DOHH2 (cell line): ENCODE results near the gene AATF.

ENCODE experiments used
- H3F3A ChIP-seq: fragments of 200-600 bp; sonication (generic), shearing (Covaris generic); 2 replicates; pipeline ENCODE4 v1.6.0; 2016; ENCODE audit warnings: antibody characterized with exemption, mild to moderate bottlenecking; ENCODE audit not compliant: control insufficient read depth, insufficient read depth
- H3K27ac ChIP-seq: fragments of 200-600 bp; sonication (generic); 2 replicates; pipeline ENCODE4 v1.5.1; 2014; ENCODE audit warnings: low read depth, mild to moderate bottlenecking, low read length, moderate library complexity
- H3K27me3 ChIP-seq: fragments of 200-600 bp; sonication (generic); 2 replicates; pipeline ENCODE4 v1.6.1; 2014; ENCODE audit warnings: mild to moderate bottlenecking, low read length, mixed read lengths; ENCODE audit not compliant: control insufficient read depth
- H3K36me3 ChIP-seq: fragments of 200-600 bp; sonication (generic); 2 replicates; pipeline ENCODE4 v1.6.1; 2014; ENCODE audit warnings: mild to moderate bottlenecking, low read length, moderate library complexity, mixed read lengths; ENCODE audit not compliant: control insufficient read depth
- H3K4me1 ChIP-seq: fragments of 200-600 bp; sonication (generic); 2 replicates; pipeline ENCODE4 v1.6.1; 2014; ENCODE audit warnings: mild to moderate bottlenecking, low read length, mixed read lengths; ENCODE audit not compliant: control insufficient read depth
- H3K4me2 ChIP-seq: fragments of 200-600 bp; sonication (generic); 2 replicates; pipeline ENCODE4 v1.6.0; 2014; ENCODE audit warnings: mild to moderate bottlenecking, low read length, moderate library complexity
- H3K4me3 ChIP-seq: fragments of 200-600 bp; sonication (generic); 2 replicates; pipeline ENCODE4 v1.5.1; 2014; ENCODE audit warnings: mild to moderate bottlenecking, low read length, mixed read lengths
- H3K79me2 ChIP-seq: fragments of 200-600 bp; sonication (generic); 2 replicates; pipeline ENCODE4 v1.6.1; 2014; ENCODE audit warnings: mild to moderate bottlenecking, low read length, mixed read lengths; ENCODE audit not compliant: control insufficient read depth
- H3K9me2 ChIP-seq: fragments of 200-600 bp; sonication (generic); replicated peaks from 2 replicates; pipeline ENCODE4 v1.6.1; 2014; ENCODE audit warnings: mild to moderate bottlenecking, low read length, mixed read lengths; ENCODE audit not compliant: control insufficient read depth
- H3K9me3 ChIP-seq: fragments of 200-600 bp; sonication (generic); 2 replicates; pipeline ENCODE4 v1.6.1; 2014; ENCODE audit warnings: antibody characterized with exemption, low read length, mixed read lengths; ENCODE audit not compliant: control insufficient read depth, insufficient read depth
- H4K20me1 ChIP-seq: fragments of 200-600 bp; sonication (generic); 2 replicates; pipeline ENCODE4 v1.6.0; 2014; ENCODE audit warnings: low read depth, mild to moderate bottlenecking, antibody characterized with exemption, low read length, moderate library complexity; ENCODE audit not compliant: control insufficient read depth, insufficient read depth
- EZH2phosphoT487 ChIP-seq: fragments of 200-600 bp; sonication (generic); IDR thresholded peaks from 2 replicates; pipeline ENCODE4 v1.6.1; 2017; ENCODE audit warnings: borderline replicate concordance, mild to moderate bottlenecking, antibody characterized with exemption, low read length, moderate library complexity, mixed read lengths
- TF ChIP-seq, protein P1 (sequence below): fragments of 200-600 bp; sonication (generic); IDR thresholded peaks from one replicate; pipeline ENCODE4 v1.5.1; 2014; ENCODE audit warnings: antibody characterized with exemption, mild to moderate bottlenecking, low read depth, low read length; ENCODE audit not compliant: poor library complexity, severe bottlenecking

Gene AATF

DNA sequence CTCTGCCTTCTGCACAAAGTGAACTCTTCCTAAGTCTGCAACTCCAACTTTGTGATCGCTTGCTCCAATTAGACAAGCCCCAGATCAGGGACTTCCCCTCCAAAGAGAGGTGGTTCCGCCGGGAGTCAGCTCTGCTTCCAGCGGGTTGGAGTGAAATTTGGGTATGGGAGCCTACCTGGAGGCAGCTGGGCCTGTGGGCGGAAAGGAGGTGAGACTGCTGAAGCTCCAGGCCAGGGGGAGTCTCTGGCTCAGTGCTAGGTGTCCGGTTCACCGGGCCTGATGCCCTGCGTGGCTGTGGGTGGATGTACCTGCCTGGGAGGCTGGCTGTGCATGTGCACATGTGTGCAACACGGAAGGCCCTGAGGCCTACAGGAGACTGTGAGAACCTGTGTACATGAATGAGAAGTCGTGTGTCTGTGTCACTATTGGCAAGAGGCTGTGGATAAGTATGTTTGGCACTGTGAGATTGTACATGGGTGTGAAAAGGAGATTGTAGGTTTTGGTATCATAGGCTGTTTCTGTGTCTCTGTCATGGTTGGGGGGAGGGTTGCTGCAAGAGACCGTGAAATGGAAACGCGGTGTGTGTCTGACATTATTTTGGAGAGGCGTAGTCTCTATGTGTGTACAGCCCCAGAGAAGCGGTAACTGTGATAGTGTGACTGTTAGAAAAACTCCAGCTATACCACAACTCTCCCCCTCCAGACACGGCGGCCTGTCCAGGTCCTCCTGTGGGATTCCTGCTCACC lies 7.3 kb upstream of the AATF start:
- TF ChIP-seq, protein P1, sequence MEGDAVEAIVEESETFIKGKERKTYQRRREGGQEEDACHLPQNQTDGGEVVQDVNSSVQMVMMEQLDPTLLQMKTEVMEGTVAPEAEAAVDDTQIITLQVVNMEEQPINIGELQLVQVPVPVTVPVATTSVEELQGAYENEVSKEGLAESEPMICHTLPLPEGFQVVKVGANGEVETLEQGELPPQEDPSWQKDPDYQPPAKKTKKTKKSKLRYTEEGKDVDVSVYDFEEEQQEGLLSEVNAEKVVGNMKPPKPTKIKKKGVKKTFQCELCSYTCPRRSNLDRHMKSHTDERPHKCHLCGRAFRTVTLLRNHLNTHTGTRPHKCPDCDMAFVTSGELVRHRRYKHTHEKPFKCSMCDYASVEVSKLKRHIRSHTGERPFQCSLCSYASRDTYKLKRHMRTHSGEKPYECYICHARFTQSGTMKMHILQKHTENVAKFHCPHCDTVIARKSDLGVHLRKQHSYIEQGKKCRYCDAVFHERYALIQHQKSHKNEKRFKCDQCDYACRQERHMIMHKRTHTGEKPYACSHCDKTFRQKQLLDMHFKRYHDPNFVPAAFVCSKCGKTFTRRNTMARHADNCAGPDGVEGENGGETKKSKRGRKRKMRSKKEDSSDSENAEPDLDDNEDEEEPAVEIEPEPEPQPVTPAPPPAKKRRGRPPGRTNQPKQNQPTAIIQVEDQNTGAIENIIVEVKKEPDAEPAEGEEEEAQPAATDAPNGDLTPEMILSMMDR: no peak
- no peak for TF ChIP-seq EZH2phosphoT487
- H3K79me2 ChIP-seq: no peaks in the 10 kb centered on the region
- H3K27me3 ChIP-seq: peaks cover 72% of the 10 kb centered on the region
- H3K27ac ChIP-seq: no peak overlapping the region
- no peaks in the 10 kb centered on the region for H3K36me3 ChIP-seq
- H4K20me1 ChIP-seq: no peaks in the 10 kb centered on the region
- 0 out of 2 replicates have a peak, but pooled peaks cover 7% of the 10 kb centered on the region for H3F3A ChIP-seq
- no peak overlapping the region for H3K4me3 ChIP-seq
- no peaks in the 10 kb centered on the region for H3K9me3 ChIP-seq
- no peaks in the 10 kb centered on the region for H3K9me2 ChIP-seq
- no peak overlapping the region for H3K4me2 ChIP-seq
- peaks cover 23% of the 10 kb centered on the region for H3K4me1 ChIP-seq

DNA sequence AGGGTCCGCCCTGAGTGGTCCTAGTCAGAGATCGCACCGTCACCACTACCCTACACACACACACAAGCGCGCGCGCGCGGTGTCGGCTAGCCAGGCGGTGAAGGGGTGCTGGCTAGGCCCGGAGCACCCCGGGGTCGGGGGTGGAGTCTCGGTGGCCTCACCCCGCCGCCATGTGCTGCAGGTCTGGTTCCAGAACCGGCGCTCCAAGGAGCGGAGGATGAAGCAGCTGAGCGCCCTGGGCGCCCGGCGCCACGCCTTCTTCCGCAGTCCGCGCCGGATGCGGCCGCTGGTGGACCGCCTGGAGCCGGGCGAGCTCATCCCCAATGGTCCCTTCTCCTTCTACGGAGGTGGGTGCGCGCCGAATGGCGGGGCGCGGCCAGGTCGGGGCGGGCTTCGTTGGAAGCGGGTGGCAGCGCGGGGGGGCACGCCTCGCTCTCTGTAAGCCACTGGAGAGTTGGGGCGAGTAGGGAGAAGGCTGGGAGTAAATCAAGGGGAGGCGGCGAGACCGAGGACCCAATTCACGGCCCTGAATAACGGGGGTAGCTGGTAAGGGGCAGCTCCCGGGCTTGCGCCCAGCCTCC lies 6.6 kb upstream of the AATF start:
- TF ChIP-seq EZH2phosphoT487: no peak
- TF ChIP-seq, protein P1: no peak
- H3K4me3 ChIP-seq: no peak overlapping the region
- no peaks in the 10 kb centered on the region for H3K9me3 ChIP-seq
- no peaks in the 10 kb centered on the region for H3K36me3 ChIP-seq
- no peaks in the 10 kb centered on the region for H3K9me2 ChIP-seq
- H4K20me1 ChIP-seq: no peaks in the 10 kb centered on the region
- 0 out of 2 replicates have a peak, but pooled peaks cover 7% of the 10 kb centered on the region for H3F3A ChIP-seq
- H3K79me2 ChIP-seq: no peaks in the 10 kb centered on the region
- H3K27me3 ChIP-seq: peaks cover 72% of the 10 kb centered on the region
- H3K4me1 ChIP-seq: peaks cover 16% of the 10 kb centered on the region
- no peak overlapping the region for H3K27ac ChIP-seq
- H3K4me2 ChIP-seq: no peak overlapping the region

DNA sequence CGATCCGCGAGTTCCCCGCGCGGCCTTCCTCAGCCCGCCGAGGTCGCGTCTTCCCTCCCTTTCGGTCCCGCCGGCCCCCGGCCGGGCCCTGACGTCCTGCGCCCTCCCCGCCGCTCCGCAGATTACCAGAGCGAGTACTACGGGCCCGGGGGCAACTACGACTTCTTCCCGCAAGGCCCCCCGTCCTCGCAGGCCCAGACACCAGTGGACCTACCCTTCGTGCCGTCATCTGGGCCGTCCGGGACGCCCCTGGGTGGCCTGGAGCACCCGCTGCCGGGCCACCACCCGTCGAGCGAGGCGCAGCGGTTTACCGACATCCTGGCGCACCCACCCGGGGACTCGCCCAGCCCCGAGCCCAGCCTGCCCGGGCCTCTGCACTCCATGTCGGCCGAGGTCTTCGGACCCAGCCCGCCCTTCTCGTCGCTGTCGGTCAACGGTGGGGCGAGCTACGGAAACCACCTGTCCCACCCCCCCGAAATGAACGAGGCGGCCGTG lies 6.1 kb upstream of the AATF start:
- Histone ChIP-seq H3K9me3 (no peaks in the 10 kb centered on the region), H3K79me2 (no peaks in the 10 kb centered on the region), H3K36me3 (no peaks in the 10 kb centered on the region), H3K4me1 (peaks cover 14% of the 10 kb centered on the region), H3K27ac (no peak overlapping the region), H3K4me2 (no peak overlapping the region), H3K27me3 (peaks cover 72% of the 10 kb centered on the region), H3F3A (0 out of 2 replicates have a peak, but pooled peaks cover 7% of the 10 kb centered on the region), H3K4me3 (no peak overlapping the region), H4K20me1 (no peaks in the 10 kb centered on the region), H3K9me2 (no peaks in the 10 kb centered on the region)
- TF ChIP-seq, protein P1: no peak
- no peak for TF ChIP-seq EZH2phosphoT487
